GM12801 (cell line): ENCODE data around the gene FAM117A.

Source experiments
- CTCF ChIP-seq: IDR thresholded peaks from one replicate; pipeline ENCODE4 v1.5.1; 2011; ENCODE audit warnings: control low read depth; ENCODE audit not compliant: insufficient read length; ENCODE audit errors: extremely low read depth

Gene FAM117A

DNA sequence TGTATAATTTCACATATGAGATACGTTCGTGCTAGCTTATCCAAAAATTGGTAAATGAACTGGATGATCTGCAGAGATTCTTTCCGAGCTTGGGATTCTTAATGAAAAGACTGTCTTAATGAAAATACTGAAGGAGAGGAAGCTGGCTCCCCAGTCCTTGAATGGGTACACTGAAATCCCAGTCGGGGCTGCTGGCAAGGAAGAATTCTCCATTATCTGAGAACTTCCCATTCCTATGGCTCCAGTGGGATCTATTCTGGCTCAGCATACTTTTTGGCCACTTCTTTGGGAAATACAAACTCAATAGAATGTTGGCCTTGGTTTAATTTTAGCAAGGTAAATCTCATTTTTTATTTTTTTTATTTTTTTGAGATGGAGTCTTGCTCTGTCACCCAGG is 32.5 kb downstream of the FAM117A start:
- no peak for TF ChIP-seq CTCF

- TF ChIP-seq CTCF = no peak
Observed at GRCh38 chr17:49730785-49731434, 33.0 kb downstream of the FAM117A start.

DNA sequence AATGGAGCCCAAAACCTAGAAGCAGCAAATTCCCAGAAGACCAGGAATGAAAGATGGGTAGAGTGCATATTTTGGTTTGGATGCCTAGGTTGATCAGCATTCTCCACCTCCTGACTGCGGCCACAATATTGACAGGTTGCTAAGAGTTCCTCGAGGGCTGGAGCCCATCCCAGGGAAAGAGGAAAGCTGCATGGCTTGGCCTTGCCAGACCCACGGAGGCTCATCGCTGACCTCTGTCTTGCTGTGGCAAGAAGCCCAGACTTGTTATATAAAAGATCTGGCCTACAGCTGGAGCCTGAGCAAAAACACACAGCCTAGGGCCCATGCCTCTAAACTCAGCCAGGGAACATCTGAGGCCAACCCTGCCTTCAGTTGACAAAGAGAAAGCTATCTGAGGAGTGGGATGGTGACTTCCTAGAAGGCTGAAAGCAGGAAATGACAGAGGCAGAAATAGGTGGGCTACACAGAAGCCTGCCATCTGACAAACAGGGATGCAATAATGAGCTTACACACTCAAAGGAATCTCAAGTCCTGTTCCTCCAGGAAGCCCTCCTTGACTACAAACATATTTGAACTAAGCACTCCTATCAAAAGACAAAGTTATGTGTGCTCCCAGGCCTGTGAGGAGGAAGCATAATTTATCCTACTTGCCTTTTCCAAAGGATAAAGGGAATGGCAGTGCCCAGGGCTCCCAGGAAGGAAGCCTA is 33.7 kb downstream of the FAM117A start:
- no peak for TF ChIP-seq CTCF

DNA sequence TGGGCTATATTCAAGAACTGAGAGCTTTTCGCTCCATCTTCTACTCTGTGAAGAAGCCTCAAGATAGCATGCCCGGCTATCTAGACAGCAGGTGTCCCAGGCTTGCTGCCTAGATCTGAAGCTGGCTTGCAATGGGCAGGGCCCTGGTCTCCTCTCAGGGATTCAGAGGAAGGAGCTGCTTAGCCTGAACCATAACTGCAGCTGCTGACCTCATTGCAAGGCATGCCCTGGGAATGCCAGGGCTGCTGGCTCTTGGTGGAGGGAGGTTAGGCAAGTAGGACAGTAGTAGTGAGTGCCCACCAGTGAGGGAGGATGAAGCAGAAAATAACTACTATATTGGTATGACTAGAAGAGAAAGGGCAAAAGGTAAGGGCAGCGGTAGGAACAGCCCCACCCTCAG is 34.9 kb downstream of the FAM117A start:
- TF ChIP-seq CTCF = no peak

GRCh38 chr17:49728425-49728824 is 35.5 kb downstream of the FAM117A start:
- TF ChIP-seq CTCF = no peak

- TF ChIP-seq CTCF = no peak
Observed at GRCh38 chr17:49727380-49727779, 36.6 kb downstream of the FAM117A start.

GRCh38 chr17:49725452-49726130 is 38.3 kb downstream of the FAM117A start:
- no peak for TF ChIP-seq CTCF
